H1 (cell line): ENCODE measurements around the gene ZNF408. TPM values are rescaled to one million over a fixed set of nuclear protein-coding genes. Genes with fewer than 3 reads are reported as not detected.
"Not testable (repeated sequence)": the region's sequence is repeated elsewhere in the genome, so short reads cannot be mapped to it uniquely, and the experiment has no call there.

Source experiments
- CTCF ChIA-PET: fragments of 300-600 bp; sonication (Branson Sonifier 250); formaldehyde crosslinking; loops from one replicate; lab custom pipeline; 2021; ENCODE audit not compliant: partially characterized antibody; lab: Charles Lee
- POLR2A ChIA-PET: fragments of 300-600 bp; sonication (Branson Sonifier 250); formaldehyde crosslinking; loops from one replicate; lab custom pipeline; 2021; ENCODE audit warnings: inconsistent platforms; ENCODE audit not compliant: partially characterized antibody; lab: Charles Lee
- DNase-seq, 2 experiments: peaks; one replicate each; pipeline versions ENCODE4 v3.0.0 to v3.0.0-alpha.2; 2010 to 2022; ENCODE audit warnings: low spot score in 2 of 2, low read depth in 1 of 2, mixed read lengths in 1 of 2
- FAIRE-seq: peaks from 2 replicates; lab custom pipeline; 2011; peaks lifted over from hg19 to GRCh38; lab: Jason Lieb, UNC
- H2AFZ ChIP-seq: 2 replicates; pipeline ENCODE4 v1.8.1; 2012; ENCODE audit warnings: low read length, inconsistent platforms
- H2AK5ac ChIP-seq: 2 replicates; pipeline ENCODE4 v1.6.1; 2013; ENCODE audit warnings: low read depth, low read length
- H2BK120ac ChIP-seq: replicated peaks from 2 replicates; pipeline ENCODE3; 2013; ENCODE audit warnings: low read depth, low read length, inconsistent platforms
- H2BK12ac ChIP-seq: 2 replicates; pipeline ENCODE4 v1.6.1; 2013; ENCODE audit warnings: low read depth, low read length
- H2BK15ac ChIP-seq: 2 replicates; pipeline ENCODE4 v1.6.1; 2013; ENCODE audit warnings: low read length
- H2BK20ac ChIP-seq: 2 replicates; pipeline ENCODE4 v1.6.1; 2013; ENCODE audit warnings: low read length
- H2BK5ac ChIP-seq: 2 replicates; pipeline ENCODE4 v1.6.1; 2013; ENCODE audit warnings: low read depth, low read length
- H3K14ac ChIP-seq: 2 replicates; pipeline ENCODE4 v1.6.1; 2013; ENCODE audit warnings: inconsistent platforms; ENCODE audit not compliant: insufficient read length
- H3K18ac ChIP-seq: 2 replicates; pipeline ENCODE4 v1.6.1; 2013; ENCODE audit warnings: low read length; ENCODE audit errors: extremely low read depth
- H3K23ac ChIP-seq: 2 replicates; pipeline ENCODE4 v1.6.1; 2013; ENCODE audit warnings: inconsistent platforms; ENCODE audit not compliant: insufficient read length
- H3K23me2 ChIP-seq: 2 replicates; pipeline ENCODE4 v1.6.1; 2013; ENCODE audit warnings: low read depth, low read length
- H3K27ac ChIP-seq: 2 replicates; pipeline ENCODE4 v1.6.1; 2011; ENCODE audit warnings: low read depth, low read length, inconsistent platforms
- H3K27me3 ChIP-seq, 4 experiments: replicated peaks in 1 of 4; 1 replicate in 1 of 4; 2 replicates in 3 of 4; pipeline versions ENCODE4 v1.6.1 to v1.8.1; 2011 to 2013; ENCODE audit warnings: low read length in 3 of 4, mild to moderate bottlenecking in 3 of 4, inconsistent platforms in 2 of 4, mixed read lengths in 2 of 4, moderate library complexity in 1 of 4; ENCODE audit not compliant: control insufficient read depth in 3 of 4, insufficient read depth in 3 of 4; ENCODE audit errors: extremely low read depth in 1 of 4
- H3K36me3 ChIP-seq, 4 experiments: 2 replicates each; pipeline versions ENCODE4 v1.6.1 to v1.8.1; 2011 to 2013; ENCODE audit warnings: mild to moderate bottlenecking in 4 of 4, low read length in 3 of 4, moderate library complexity in 2 of 4, control low read depth in 1 of 4, inconsistent platforms in 1 of 4; ENCODE audit not compliant: insufficient read depth in 4 of 4, control insufficient read depth in 2 of 4
- H3K4ac ChIP-seq: replicated peaks from 2 replicates; pipeline ENCODE3; 2013; ENCODE audit warnings: low read length, low read depth, mixed read lengths, inconsistent platforms; ENCODE audit not compliant: insufficient read length
- H3K4me1 ChIP-seq, 4 experiments: replicated peaks in 1 of 4; 1 replicate in 1 of 4; 2 replicates in 3 of 4; pipeline versions ENCODE4 v1.6.1 to v1.8.1; 2011 to 2013; ENCODE audit warnings: low read length in 3 of 4, inconsistent platforms in 2 of 4, mixed read lengths in 1 of 4; ENCODE audit not compliant: insufficient read depth in 4 of 4, control insufficient read depth in 3 of 4
- H3K4me2 ChIP-seq, 2 experiments: 2 replicates each; pipeline versions ENCODE4 v1.6.1 to v1.8.1; 2011 to 2013; ENCODE audit warnings: low read depth in 2 of 2, low read length in 2 of 2, control low read depth in 1 of 2, inconsistent platforms in 1 of 2, mild to moderate bottlenecking in 1 of 2; ENCODE audit not compliant: insufficient read depth in 1 of 2
- H3K4me3 ChIP-seq, 4 experiments: fragments of 200-600, 300-600 bp in 1 of 4; sonication (generic), shearing (Covaris generic), sonication (Bioruptor Twin) in 1 of 4; 2 replicates each; pipeline versions ENCODE4 v1.5.1 to v1.8.1; 2011 to 2016; ENCODE audit warnings: low read length in 4 of 4, low read depth in 3 of 4, control low read depth in 2 of 4, inconsistent platforms in 2 of 4, mild to moderate bottlenecking in 2 of 4, mixed read lengths in 1 of 4, moderate library complexity in 1 of 4; ENCODE audit not compliant: insufficient read depth in 2 of 4; ENCODE audit errors: extremely low read depth in 1 of 4
- H3K56ac ChIP-seq: replicated peaks from 2 replicates; pipeline ENCODE3; 2013; ENCODE audit warnings: low read depth, mild to moderate bottlenecking, mixed read lengths, low read length, inconsistent platforms; ENCODE audit not compliant: insufficient read length
- H3K79me1 ChIP-seq: 2 replicates; pipeline ENCODE4 v1.6.1; 2013; ENCODE audit warnings: low read depth, low read length, control low read depth
- H3K79me2 ChIP-seq, 2 experiments: 2 replicates each; pipeline versions ENCODE4 v1.6.1 to v1.8.1; 2012 to 2013; ENCODE audit warnings: low read length in 2 of 2, mild to moderate bottlenecking in 2 of 2, inconsistent platforms in 1 of 2; ENCODE audit not compliant: insufficient read depth in 2 of 2, control insufficient read depth in 1 of 2
- H3K9ac ChIP-seq, 4 experiments: replicated peaks in 1 of 4; 1 replicate in 1 of 4; 2 replicates in 3 of 4; pipeline versions ENCODE4 v1.6.1 to v1.8.1; 2011 to 2013; ENCODE audit warnings: low read depth in 3 of 4, low read length in 3 of 4, control low read depth in 2 of 4, mild to moderate bottlenecking in 2 of 4, moderate library complexity in 2 of 4, inconsistent platforms in 1 of 4; ENCODE audit errors: extremely low read depth in 1 of 4
- H3K9me3 ChIP-seq, 2 experiments: 2 replicates each; pipeline versions ENCODE4 v1.6.1 to v1.8.1; 2012 to 2013; ENCODE audit warnings: mild to moderate bottlenecking in 2 of 2, moderate library complexity in 2 of 2, control low read depth in 1 of 2, inconsistent platforms in 1 of 2, low read depth in 1 of 2, low read length in 1 of 2, mixed read lengths in 1 of 2; ENCODE audit not compliant: insufficient read depth in 2 of 2
- H4K20me1 ChIP-seq, 2 experiments: replicated peaks in 1 of 2; 2 replicates each; pipeline versions ENCODE3 to v1.8.1; 2011 to 2013; ENCODE audit warnings: inconsistent platforms in 2 of 2, low read length in 2 of 2, mild to moderate bottlenecking in 1 of 2; ENCODE audit not compliant: insufficient read depth in 2 of 2, control insufficient read depth in 1 of 2
- H4K5ac ChIP-seq: 2 replicates; pipeline ENCODE4 v1.6.1; 2013; ENCODE audit warnings: low read length, low read depth, mixed read lengths, inconsistent platforms; ENCODE audit not compliant: insufficient read length
- H4K8ac ChIP-seq: 2 replicates; pipeline ENCODE4 v1.8.0; 2013; ENCODE audit warnings: mild to moderate bottlenecking, moderate library complexity, low read length, inconsistent platforms; ENCODE audit not compliant: insufficient read depth; ENCODE audit errors: extremely low read depth
- H4K91ac ChIP-seq: replicated peaks from 2 replicates; pipeline ENCODE3; 2013; ENCODE audit warnings: low read length, mixed read lengths, inconsistent platforms; ENCODE audit not compliant: insufficient read length
- WGBS, 2 experiments: shearing (Covaris generic) in 1 of 2; methylation state at CpG; one replicate each; pipeline versions ENCODE4 v1.1.6 to v1.1.7; 2013 to 2015; ENCODE audit warnings: low lambda C conversion rate in 2 of 2, mixed read lengths in 2 of 2, inconsistent platforms in 1 of 2, low coverage in 1 of 2, missing lambda C conversion rate in 1 of 2; ENCODE audit not compliant: insufficient replicate concordance in 2 of 2, insufficient coverage in 1 of 2, insufficient read length in 1 of 2; ENCODE audit errors: extremely low coverage in 1 of 2, missing lambda C conversion rate in 1 of 2; 5-methylcytosine and 5-hydroxymethylcytosine counted together
- polyA plus RNA-seq, 7 experiments: library from polyadenylated mRNA; depleted of rRNA in 3 of 7; stranded (reverse) in 5 of 7; unstranded in 2 of 7; fragments of >200 nt in 5 of 7; fragments of 200-250 nt in 2 of 7; gene quantifications; 1 replicate in 5 of 7; 2 replicates in 1 of 7; 4 replicates in 1 of 7; pipeline versions ENCODE4 v1.2.1 to v1.2.3, GENCODE V29; 2011 to 2013; ENCODE audit warnings: missing spikeins in 2 of 7, mixed read lengths in 2 of 7
- total RNA-seq: library from RNA; stranded (reverse); fragmentation: NEBNext Ultra II Directional; extraction: Animal tissue kit (Norgen Biotek cat#: 25700); gene quantifications from 2 replicates; pipeline ENCODE4 v1.2.1, GENCODE V29; 2021

ZNF408 gene
- total and polyA plus RNA-seq, 2 of the 8 experiments (the other 6 are each of a cell fraction or from before 2014, with no cell fraction given), result 10.7 to 11.0 TPM

- peaks cover 14 to 49% (median 40%) of the 10 kb centered on the region in 4 experiments; a peak in 7 of 8 replicates for H3K36me3 ChIP-seq
- H3K14ac ChIP-seq, H2BK15ac ChIP-seq, H2AK5ac ChIP-seq, H3K23me2 ChIP-seq, H2BK20ac ChIP-seq, H3K79me1 ChIP-seq, H2BK5ac ChIP-seq, H2BK12ac ChIP-seq, H4K20me1 ChIP-seq, H3K4me2 ChIP-seq, H3K79me2 ChIP-seq, H3K4ac ChIP-seq, H3K23ac ChIP-seq, H2AFZ ChIP-seq, H4K8ac ChIP-seq, H3K9ac ChIP-seq, H3K27me3 ChIP-seq, H4K5ac ChIP-seq, H3K56ac ChIP-seq, H3K4me3 ChIP-seq, H2BK120ac ChIP-seq, FAIRE-seq, DNase-seq, H3K27ac ChIP-seq, H3K18ac ChIP-seq, H3K9me3 ChIP-seq, H4K91ac ChIP-seq: not testable (repeated sequence)
- CTCF ChIA-PET, result interaction anchor here (0.8 to 2.8 kb wide), 14 partner anchors 11 to 141 kb away, joined by 3 to 36 read pairs (median 3); partner anchors contain the start of genes ARHGAP1 and ZNF408
- POLR2A ChIA-PET, result interaction anchor here (1.7 kb wide), 1 partner anchor 27 kb away, joined by 5 read pairs; no protein-coding TSS in a partner anchor
- WGBS, 2 experiments, result 92% methylated on average over 3 of the region's 3 CpGs; no CpG with 5 or more reads in 1 of the 2 experiments
- peaks cover 3 to 16% (median 7%) of the 10 kb centered on the region in 4 experiments for H3K4me1 ChIP-seq
These were observed 30.3 kb upstream of the ZNF408 start for GRCh38 chr11:46670521-46670920.
